ENCODE data around the gene PTGER2.

- TF ChIP-seq POLR2A (IDR thresholded peaks at IDR 0.05; ENCODE audit: low read depth, low read length), result no peak
- no peak for TF ChIP-seq CBX5 (IDR thresholded peaks at IDR 0.05; ENCODE audit: low read depth)
- no peak for TF ChIP-seq POLR2AphosphoS5 (IDR thresholded peaks at IDR 0.05; ENCODE audit: low read length)
- TF ChIP-seq SUPT20H (IDR thresholded peaks at IDR 0.05; ENCODE audit: borderline replicate concordance, control insufficient read depth, low read depth, low read length), result no peak
- no peak for TF ChIP-seq USF2 (IDR thresholded peaks at IDR 0.05; ENCODE audit: borderline replicate concordance, low read depth, low read length)
- no peak for TF ChIP-seq RCOR1 (conservative IDR thresholded peaks at IDR 0.05; ENCODE audit: low read depth, low read length)
- no peak for TF ChIP-seq TAF1 (IDR thresholded peaks at IDR 0.05; ENCODE audit: borderline replicate concordance, low read depth, low read length)
- no peak for TF ChIP-seq CTCF (IDR thresholded peaks at IDR 0.05 in 2 of 3, conservative IDR thresholded peaks at IDR 0.05 in 1 of 3; ENCODE audit: control insufficient read depth in 2 of 3, extremely low read depth in 1 of 3, insufficient read depth in 1 of 3, low read depth in 3 of 3, low read length in 3 of 3)
Observed at GRCh38 chr14:52355016-52355431, 40.9 kb downstream of the PTGER2 start.
